ENCODE data around the gene PRKACA. TPM values are rescaled to one million over a fixed set of nuclear protein-coding genes. Genes with fewer than 3 reads are reported as not detected.

Gene PRKACA
- total and polyA plus RNA-seq, 2 donors (not counting 1 experiment from before 2014, with no cell fraction given): 43.6 to 67.4 TPM

DNA sequence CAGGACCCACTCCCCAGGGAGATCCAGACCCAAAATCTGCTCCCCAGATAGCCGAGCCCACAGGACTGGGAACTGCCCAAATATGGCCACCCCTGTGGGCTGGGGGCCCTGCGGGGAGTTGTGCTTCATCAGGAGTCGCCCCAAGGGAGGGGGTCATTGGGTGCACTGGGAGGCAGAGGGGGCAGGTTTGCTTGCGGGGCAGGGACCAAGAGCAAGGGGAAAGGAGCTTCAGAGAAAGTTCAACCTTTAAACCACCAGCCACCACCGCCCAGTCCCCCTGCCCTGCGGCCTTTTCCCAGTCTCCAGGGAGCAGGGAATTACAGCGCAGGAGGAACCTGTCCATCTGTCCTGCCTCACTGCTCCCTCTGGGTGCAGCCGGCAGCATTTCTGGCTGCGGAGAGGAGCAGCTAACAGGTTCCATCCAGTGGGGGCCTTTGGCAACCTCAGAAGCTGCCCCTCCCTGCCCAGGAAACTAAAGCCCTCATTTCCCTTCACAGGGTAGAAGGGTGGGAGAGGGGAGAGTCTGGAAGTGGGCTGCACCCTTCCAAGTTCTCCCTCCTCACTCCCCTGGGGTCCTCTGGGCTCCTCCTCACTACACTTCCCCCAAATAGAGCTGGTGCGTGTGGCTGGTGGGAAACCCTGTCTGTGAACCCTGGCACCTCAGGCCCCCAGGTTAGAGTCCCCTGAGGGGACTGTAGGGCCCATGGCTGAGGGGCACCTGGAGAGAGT, 32.6 kb upstream of the PRKACA start:
- Histone ChIP-seq H3K4me2 (ENCODE audit: extremely low read depth, insufficient read depth, low read length) (peak overlapping the region; percentile 70), H3K27me3 (ENCODE audit: control insufficient read depth, insufficient read depth, low read length) (no peaks in the 10 kb centered on the region), H3K9ac (ENCODE audit: insufficient read depth, low read length) (no peak overlapping the region), H3K79me2 (ENCODE audit: control insufficient read depth, insufficient read depth, low read length) (no peaks in the 10 kb centered on the region), H4K20me1 (ENCODE audit: control insufficient read depth, extremely low read depth, insufficient read depth, low read length) (no peaks in the 10 kb centered on the region), H3K4me3 (replicated peaks in 1 of 4; ENCODE audit: control extremely low read depth in 1 of 4, insufficient read depth in 1 of 4, low read depth in 3 of 4, low read length in 4 of 4) (peak overlapping the region in 1 of 4 experiments; percentile 42), H3K27ac (ENCODE audit: insufficient read depth, low read length) (no peak overlapping the region), H3K9me3 (ENCODE audit: control insufficient read depth, insufficient read depth, low read depth, low read length) (no peaks in the 10 kb centered on the region), H2AFZ (ENCODE audit: low read length) (no peak overlapping the region), H3K36me3 (ENCODE audit: control insufficient read depth, insufficient read depth, low read length) (no peaks in the 10 kb centered on the region), H3K4me1 (ENCODE audit: control insufficient read depth, extremely low read depth, insufficient read depth, low read length) (peaks cover 8% of the 10 kb centered on the region)
- TF ChIP-seq, protein P1, sequence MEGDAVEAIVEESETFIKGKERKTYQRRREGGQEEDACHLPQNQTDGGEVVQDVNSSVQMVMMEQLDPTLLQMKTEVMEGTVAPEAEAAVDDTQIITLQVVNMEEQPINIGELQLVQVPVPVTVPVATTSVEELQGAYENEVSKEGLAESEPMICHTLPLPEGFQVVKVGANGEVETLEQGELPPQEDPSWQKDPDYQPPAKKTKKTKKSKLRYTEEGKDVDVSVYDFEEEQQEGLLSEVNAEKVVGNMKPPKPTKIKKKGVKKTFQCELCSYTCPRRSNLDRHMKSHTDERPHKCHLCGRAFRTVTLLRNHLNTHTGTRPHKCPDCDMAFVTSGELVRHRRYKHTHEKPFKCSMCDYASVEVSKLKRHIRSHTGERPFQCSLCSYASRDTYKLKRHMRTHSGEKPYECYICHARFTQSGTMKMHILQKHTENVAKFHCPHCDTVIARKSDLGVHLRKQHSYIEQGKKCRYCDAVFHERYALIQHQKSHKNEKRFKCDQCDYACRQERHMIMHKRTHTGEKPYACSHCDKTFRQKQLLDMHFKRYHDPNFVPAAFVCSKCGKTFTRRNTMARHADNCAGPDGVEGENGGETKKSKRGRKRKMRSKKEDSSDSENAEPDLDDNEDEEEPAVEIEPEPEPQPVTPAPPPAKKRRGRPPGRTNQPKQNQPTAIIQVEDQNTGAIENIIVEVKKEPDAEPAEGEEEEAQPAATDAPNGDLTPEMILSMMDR (conservative IDR thresholded peaks at IDR 0.05 in 1 of 2, IDR thresholded peaks at IDR 0.05 in 1 of 2; ENCODE audit: low read depth in 1 of 2, low read length in 2 of 2): peak in 1 of 2 donors; percentile 6
- no peak for TF ChIP-seq EZH2 (IDR thresholded peaks at IDR 0.05; ENCODE audit: low read length, missing control alignments)
- no peak for DNase-seq (ENCODE audit: low read depth in 2 of 2)

DNA sequence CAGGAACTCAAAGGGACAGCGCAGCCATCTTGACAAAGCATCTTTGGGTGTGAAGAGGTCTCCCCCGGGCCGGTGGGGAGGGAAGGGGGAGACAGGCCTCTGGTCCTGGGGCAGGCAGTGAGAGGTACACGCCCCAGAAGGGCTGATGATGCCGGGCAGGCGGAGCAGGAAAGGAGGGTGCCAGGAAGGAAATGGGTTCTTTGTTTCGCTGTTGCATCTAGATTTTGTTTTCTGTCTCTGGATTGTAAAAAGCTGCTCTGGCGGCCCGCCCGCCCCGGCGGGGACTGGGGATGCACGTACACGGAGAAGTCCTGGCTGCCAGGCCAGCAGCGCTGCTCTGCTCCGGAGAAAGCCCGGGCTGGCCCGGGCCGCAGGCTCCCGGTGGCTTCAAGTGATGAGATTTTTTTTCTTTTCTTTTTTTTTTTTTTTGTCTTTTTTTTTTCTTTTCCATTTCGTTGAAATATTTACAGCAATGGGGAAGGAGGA, 32.0 kb upstream of the PRKACA start:
- Histone ChIP-seq H3K27me3 (ENCODE audit: control insufficient read depth, insufficient read depth, low read length) (no peaks in the 10 kb centered on the region), H4K20me1 (ENCODE audit: control insufficient read depth, extremely low read depth, insufficient read depth, low read length) (no peaks in the 10 kb centered on the region), H3K4me2 (ENCODE audit: extremely low read depth, insufficient read depth, low read length) (peak overlapping the region; percentile 70), H2AFZ (ENCODE audit: low read length) (peak overlapping the region; percentile 76), H3K4me1 (ENCODE audit: control insufficient read depth, extremely low read depth, insufficient read depth, low read length) (peaks cover 8% of the 10 kb centered on the region), H3K9ac (ENCODE audit: insufficient read depth, low read length) (peak overlapping the region; percentile 36), H3K79me2 (ENCODE audit: control insufficient read depth, insufficient read depth, low read length) (no peaks in the 10 kb centered on the region), H3K9me3 (ENCODE audit: control insufficient read depth, insufficient read depth, low read depth, low read length) (no peaks in the 10 kb centered on the region), H3K36me3 (ENCODE audit: control insufficient read depth, insufficient read depth, low read length) (no peaks in the 10 kb centered on the region), H3K27ac (ENCODE audit: insufficient read depth, low read length) (no peak overlapping the region), H3K4me3 (replicated peaks in 1 of 4; ENCODE audit: control extremely low read depth in 1 of 4, insufficient read depth in 1 of 4, low read depth in 3 of 4, low read length in 4 of 4) (peak overlapping the region in 2 of 4 experiments; percentile 17 to 42)
- TF ChIP-seq, protein P1 (conservative IDR thresholded peaks at IDR 0.05 in 1 of 2, IDR thresholded peaks at IDR 0.05 in 1 of 2; ENCODE audit: low read depth in 1 of 2, low read length in 2 of 2): no peak
- no peak for TF ChIP-seq EZH2 (IDR thresholded peaks at IDR 0.05; ENCODE audit: low read length, missing control alignments)
- peak; percentile 12 to 51 for DNase-seq (ENCODE audit: low read depth in 2 of 2)

DNA sequence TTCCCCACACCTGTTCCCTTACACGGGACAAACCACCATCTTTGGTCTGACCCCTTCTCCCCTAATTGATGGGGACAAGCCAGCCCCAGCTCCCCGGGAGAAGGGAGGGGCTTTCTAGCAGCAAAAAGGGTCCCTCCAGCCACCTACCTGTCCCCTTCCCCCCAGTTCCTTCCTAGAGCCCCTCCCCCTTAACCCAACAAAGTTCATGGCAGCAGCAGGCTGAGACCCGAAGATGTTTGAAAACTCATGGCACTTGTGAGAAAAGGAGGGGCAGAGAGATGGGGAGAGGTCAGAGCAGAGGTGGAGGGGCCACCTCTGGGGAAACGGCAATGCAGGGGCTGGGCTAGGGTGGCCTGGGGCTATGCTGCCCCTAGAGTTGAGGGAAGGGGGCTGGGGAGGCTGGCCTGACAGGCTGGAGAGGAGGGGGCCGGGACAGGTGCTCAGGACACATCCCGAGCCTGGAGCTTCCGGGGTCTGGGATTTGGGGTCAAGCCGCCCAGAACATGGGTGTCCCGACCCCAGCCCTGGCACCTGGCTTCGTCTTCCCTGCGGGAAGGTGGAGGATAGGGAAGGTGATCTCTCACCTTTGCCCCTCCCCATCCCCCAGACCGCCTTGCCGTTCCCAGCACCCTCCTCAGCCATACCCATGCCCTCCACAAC, 31.3 kb upstream of the PRKACA start:
- Histone ChIP-seq H3K36me3 (ENCODE audit: control insufficient read depth, insufficient read depth, low read length) (no peaks in the 10 kb centered on the region), H3K4me3 (replicated peaks in 1 of 4; ENCODE audit: control extremely low read depth in 1 of 4, insufficient read depth in 1 of 4, low read depth in 3 of 4, low read length in 4 of 4) (peak overlapping the region in 1 of 4 experiments; percentile 42), H4K20me1 (ENCODE audit: control insufficient read depth, extremely low read depth, insufficient read depth, low read length) (no peaks in the 10 kb centered on the region), H3K9me3 (ENCODE audit: control insufficient read depth, insufficient read depth, low read depth, low read length) (no peaks in the 10 kb centered on the region), H2AFZ (ENCODE audit: low read length) (peak overlapping the region; percentile 76), H3K27ac (ENCODE audit: insufficient read depth, low read length) (no peak overlapping the region), H3K79me2 (ENCODE audit: control insufficient read depth, insufficient read depth, low read length) (no peaks in the 10 kb centered on the region), H3K4me1 (ENCODE audit: control insufficient read depth, extremely low read depth, insufficient read depth, low read length) (peaks cover 8% of the 10 kb centered on the region), H3K27me3 (ENCODE audit: control insufficient read depth, insufficient read depth, low read length) (no peaks in the 10 kb centered on the region), H3K9ac (ENCODE audit: insufficient read depth, low read length) (no peak overlapping the region), H3K4me2 (ENCODE audit: extremely low read depth, insufficient read depth, low read length) (peak overlapping the region; percentile 70)
- DNase-seq (ENCODE audit: low read depth in 2 of 2): no peak
- TF ChIP-seq, protein P1 (conservative IDR thresholded peaks at IDR 0.05 in 1 of 2, IDR thresholded peaks at IDR 0.05 in 1 of 2; ENCODE audit: low read depth in 1 of 2, low read length in 2 of 2): no peak
- no peak for TF ChIP-seq EZH2 (IDR thresholded peaks at IDR 0.05; ENCODE audit: low read length, missing control alignments)

Data from fibroblast of lung (primary cell).